GM20000 (cell line): Measurements from ENCODE around the gene P2RY11.

Source experiments
- DNase-seq: peaks from one replicate; pipeline ENCODE4 v3.0.0; 2012; ENCODE audit warnings: low spot score
- CTCF ChIP-seq: IDR thresholded peaks from 2 replicates; pipeline ENCODE4 v1.5.1; 2012; ENCODE audit warnings: mild to moderate bottlenecking, control low read depth; ENCODE audit errors: extremely low read depth, missing control alignments

The P2RY11 gene

DNA sequence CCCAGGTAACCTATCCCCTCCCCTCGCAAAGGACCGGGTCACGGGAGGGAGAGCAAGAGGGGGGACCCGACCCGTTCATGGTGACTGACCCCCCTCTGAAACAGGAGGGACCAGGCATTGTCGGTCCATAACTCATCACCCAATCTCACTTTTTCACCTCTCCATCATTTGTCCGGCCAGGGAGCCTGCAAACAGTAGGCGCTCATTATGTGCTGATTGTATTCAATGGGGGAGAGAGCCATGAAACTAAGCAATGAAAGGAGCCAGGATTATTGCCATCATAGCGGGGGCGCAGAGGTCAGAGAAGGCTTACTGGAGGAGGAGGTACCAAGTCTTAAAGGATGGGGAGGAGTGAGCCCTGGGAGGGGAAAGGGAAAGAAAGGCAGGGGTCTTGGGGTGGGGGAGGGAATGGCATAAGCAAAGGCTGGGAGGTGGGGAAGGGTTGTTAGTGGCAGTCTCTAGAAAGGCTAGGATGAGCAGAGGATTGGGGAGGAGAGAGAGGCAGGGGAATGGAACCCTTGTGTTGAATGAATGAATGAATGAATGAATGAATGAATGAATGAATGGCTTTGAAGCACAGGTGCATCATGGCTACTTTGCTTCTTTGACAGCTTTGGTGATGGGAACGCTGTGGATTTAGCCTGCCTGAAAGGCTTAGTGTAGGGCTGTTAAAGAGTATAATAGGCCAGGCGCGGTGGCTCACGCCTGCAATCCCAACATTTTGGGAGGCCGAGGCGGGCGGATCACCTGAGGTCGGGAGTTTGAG lies 24.0 kb upstream of the P2RY11 start:
- no peak for TF ChIP-seq CTCF

GRCh38 chr19:10088949-10089554 lies 22.4 kb upstream of the P2RY11 start:
- no peak for DNase-seq
- no peak for TF ChIP-seq CTCF

More for the DNA sequence above, 24.0 kb upstream of the P2RY11 start:
- DNase-seq: no peak

DNA sequence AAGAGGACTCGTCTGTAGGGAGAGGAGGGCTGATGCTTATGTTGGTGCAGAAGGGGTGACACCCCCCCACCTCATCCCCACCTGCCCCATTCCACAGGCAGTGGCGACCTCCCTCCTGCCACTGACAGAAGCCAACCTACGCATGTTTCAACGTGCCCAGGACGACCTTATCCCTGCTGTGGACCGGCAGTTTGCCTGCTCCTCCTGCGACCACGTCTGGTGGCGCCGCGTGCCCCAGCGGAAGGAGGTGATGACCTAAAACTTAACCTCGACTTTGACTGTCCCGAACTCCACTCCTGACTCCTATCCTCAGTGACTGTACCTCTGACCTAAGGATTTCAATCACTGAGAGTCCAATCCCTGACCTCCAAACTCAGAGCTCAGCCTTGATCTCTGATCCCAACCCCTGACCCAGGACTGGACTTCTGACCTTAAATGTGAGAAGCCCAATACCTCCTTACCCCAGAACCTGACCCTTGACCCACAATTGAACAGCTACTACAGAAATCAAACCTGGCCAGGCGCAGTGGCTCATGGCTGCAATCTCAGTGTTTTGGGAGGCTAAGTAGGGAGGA lies 21.6 kb upstream of the P2RY11 start:
- no peak for TF ChIP-seq CTCF
- DNase-seq: no peak

- DNase-seq: no peak
- no peak for TF ChIP-seq CTCF
Observed at GRCh38 chr19:10091370-10091687, 20.2 kb upstream of the P2RY11 start.

GRCh38 chr19:10091895-10092641 lies 19.4 kb upstream of the P2RY11 start:
- TF ChIP-seq CTCF: no peak
- DNase-seq: no peak

DNA sequence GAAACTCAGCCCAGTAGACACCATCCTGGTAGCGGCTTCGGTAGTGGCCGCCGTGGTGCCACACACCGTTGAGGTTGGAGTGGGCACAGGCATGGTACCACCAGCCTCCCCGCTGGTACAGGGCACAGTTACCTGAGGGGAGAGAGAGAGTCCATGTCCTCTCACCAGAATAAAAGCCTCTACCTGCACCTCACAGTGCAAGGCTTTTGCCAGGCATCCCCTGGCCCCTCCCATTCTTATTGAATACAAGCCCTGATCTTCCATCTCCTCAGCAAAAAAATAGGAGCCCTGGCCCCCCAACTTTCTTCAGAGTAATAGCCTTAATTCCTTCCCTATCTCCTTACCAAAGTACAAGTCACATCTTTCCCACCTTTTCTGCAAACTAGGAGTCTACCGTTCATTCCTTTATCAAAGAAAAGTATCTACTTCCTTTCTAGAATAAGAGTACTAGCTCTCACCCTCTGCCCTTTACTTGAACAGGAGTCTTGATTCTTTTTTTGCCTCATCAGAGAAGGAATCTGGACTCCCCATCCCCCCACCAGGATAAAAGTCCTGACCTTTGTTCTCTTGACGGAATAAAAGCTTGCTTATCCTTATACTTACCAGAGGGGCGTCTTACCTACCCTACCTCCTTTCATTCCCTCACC lies 18.7 kb upstream of the P2RY11 start:
- TF ChIP-seq CTCF: no peak
- no peak for DNase-seq
